ENCODE data around the gene TASOR. TPM values are rescaled to one million over a fixed set of nuclear protein-coding genes. Genes with fewer than 3 reads are reported as not detected.
A peak's percentile ranks its signal among the peaks of the same experiment; 100 is the strongest.
"Not testable (repeated sequence)": the region's sequence is repeated elsewhere in the genome, so short reads cannot be mapped to it uniquely, and the experiment has no call there.

TASOR gene
- total and polyA plus RNA-seq, 7 experiments from 2014 or later: 24.5 to 113 (median 64.1) TPM

DNA sequence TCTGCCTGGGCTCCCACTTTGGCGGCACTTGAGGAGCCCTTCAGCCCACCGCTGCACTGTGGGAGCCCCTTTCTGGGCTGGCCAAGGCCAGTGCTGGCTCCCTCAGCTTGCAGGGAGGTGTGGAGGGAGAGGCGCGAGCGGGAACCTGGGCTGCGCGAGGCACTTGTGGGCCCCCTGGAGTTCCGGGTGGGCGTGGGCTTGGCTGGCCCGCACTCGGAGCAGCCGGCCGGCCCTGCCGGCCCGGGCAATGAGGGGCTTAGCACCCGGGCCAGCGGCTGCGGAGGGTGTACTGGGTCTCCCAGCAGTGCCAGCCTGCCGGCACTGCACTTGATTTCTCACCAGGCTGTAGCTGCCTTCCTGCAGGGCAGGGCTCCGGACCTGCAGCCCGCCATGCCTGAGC lies 35.7 kb upstream of the TASOR start:
- H3K27ac ChIP-seq (ENCODE audit: low read depth, low read length); H3K27me3 ChIP-seq (ENCODE audit: control insufficient read depth in 2 of 2, insufficient read depth in 2 of 2, low read length in 2 of 2); DNase-seq; H3K27me3 Mint-ChIP-seq; H3K4me1 ChIP-seq (ENCODE audit: control insufficient read depth in 2 of 2, insufficient read depth in 2 of 2, low read length in 2 of 2); ATAC-seq; POLR2A ChIA-PET; intact Hi-C loops (cut with micrococcal nuclease); H3K9me3 ChIP-seq (ENCODE audit: control insufficient read depth in 2 of 3, low read length in 3 of 3); H3K4me3 ChIP-seq (ENCODE audit: low read length); H3K36me3 ChIP-seq (ENCODE audit: control insufficient read depth in 2 of 3, insufficient read depth in 3 of 3, low read length in 3 of 3): not testable (repeated sequence)
- H3K27ac Mint-ChIP-seq: peak overlapping the region in 2 of 9 donors; percentile 38 to 43
- H3K36me3 Mint-ChIP-seq: peaks cover 11 to 46% (median 19%) of the 10 kb centered on the region in 5 donors
- H3K9me3 Mint-ChIP-seq: peaks cover 0 to 19% (median 7%) of the 10 kb centered on the region in 11 donors
- H3K4me1 Mint-ChIP-seq: peaks cover 17 to 46% (median 37%) of the 10 kb centered on the region in 7 donors
- CTCF ChIA-PET: interaction anchor here (0.9 kb wide), 1 partner anchor 81 kb away, joined by 3 read pairs; no protein-coding TSS in a partner anchor
- peak overlapping the region in 1 of 10 donors; percentile 32 for H3K4me3 Mint-ChIP-seq

DNA sequence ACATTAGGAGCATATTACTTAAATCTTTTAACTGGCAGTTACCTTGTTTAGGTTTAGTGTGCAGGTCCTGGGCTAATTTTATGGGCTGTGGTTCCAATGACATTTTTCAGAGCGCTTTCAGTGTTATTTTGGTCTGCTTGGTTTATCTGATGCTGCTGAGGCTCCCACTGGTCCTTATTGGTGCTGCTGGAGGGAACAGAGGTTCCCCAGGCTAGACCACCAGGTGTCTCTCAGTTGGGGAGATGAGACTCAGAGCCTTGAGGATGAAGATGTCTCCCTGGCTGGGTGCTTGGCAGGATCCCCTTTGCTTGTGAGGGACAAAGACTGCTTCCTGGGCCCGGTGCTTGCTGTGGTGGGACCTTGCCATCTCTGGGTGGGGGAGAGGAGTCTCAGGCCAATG lies 28.3 kb upstream of the TASOR start:
- DNase-seq (no peak), ATAC-seq (no peak)
- peaks cover 0 to 9% (median 0%) of the 10 kb centered on the region in 7 donors for H3K4me1 Mint-ChIP-seq
- no peak overlapping the region for H3K4me3 ChIP-seq (ENCODE audit: low read length)
- H3K27me3 Mint-ChIP-seq: no peaks in the 10 kb centered on the region
- H3K9me3 ChIP-seq (ENCODE audit: control insufficient read depth in 2 of 3, low read length in 3 of 3): no peaks in the 10 kb centered on the region
- CTCF ChIA-PET: interaction anchor here (0.8 to 0.9 kb wide), 2 partner anchors 88 to 1527 kb away, joined by 3 read pairs; no protein-coding TSS in a partner anchor
- H3K27ac Mint-ChIP-seq: peak overlapping the region in 4 of 9 donors; percentile 22 to 69 (median 40)
- no peak overlapping the region for H3K4me3 Mint-ChIP-seq
- H3K27ac ChIP-seq (ENCODE audit: low read depth, low read length): no peak overlapping the region
- no peaks in the 10 kb centered on the region for H3K36me3 ChIP-seq (ENCODE audit: control insufficient read depth in 2 of 3, insufficient read depth in 3 of 3, low read length in 3 of 3)
- H3K9me3 Mint-ChIP-seq: peaks cover 0 to 11% (median 4%) of the 10 kb centered on the region in 11 donors
- peaks cover 0 to 8% (median 0%) of the 10 kb centered on the region in 5 donors for H3K36me3 Mint-ChIP-seq
- POLR2A ChIA-PET: no interaction called here
- no peaks in the 10 kb centered on the region for H3K4me1 ChIP-seq (ENCODE audit: control insufficient read depth in 2 of 2, insufficient read depth in 2 of 2, low read length in 2 of 2)
- no peaks in the 10 kb centered on the region for H3K27me3 ChIP-seq (ENCODE audit: control insufficient read depth in 2 of 2, insufficient read depth in 2 of 2, low read length in 2 of 2)
- intact Hi-C loops (cut with micrococcal nuclease): loop anchor here in 1 of 2 donors (5.0 kb wide), 1 partner anchor 41 kb away; no protein-coding TSS in a partner anchor

DNA sequence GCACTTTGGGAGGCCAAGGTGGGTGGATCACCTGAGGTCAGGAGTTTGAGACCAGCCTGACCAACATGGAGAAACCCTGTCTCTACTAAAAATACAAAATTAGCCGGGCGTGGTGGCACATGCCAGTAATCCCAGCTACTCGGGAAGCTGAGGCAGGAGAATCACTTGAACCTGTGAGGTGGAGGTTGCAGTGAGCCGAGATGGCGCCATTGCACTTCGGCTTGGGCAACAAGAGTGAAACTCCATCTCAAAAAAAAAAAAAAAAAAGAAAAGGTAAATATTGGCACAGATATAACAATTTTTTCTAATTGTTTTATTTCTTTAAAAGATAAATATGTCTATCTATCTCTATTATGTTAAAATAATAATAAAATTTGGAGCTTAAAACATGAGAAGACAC lies 24.3 kb upstream of the TASOR start:
- not testable (repeated sequence) for H3K36me3 Mint-ChIP-seq; H3K27me3 Mint-ChIP-seq; ATAC-seq; H3K9me3 Mint-ChIP-seq; H3K4me3 ChIP-seq (ENCODE audit: low read length); H3K36me3 ChIP-seq (ENCODE audit: control insufficient read depth in 2 of 3, insufficient read depth in 3 of 3, low read length in 3 of 3); H3K9me3 ChIP-seq (ENCODE audit: control insufficient read depth in 2 of 3, low read length in 3 of 3); H3K4me3 Mint-ChIP-seq; DNase-seq; H3K27me3 ChIP-seq (ENCODE audit: control insufficient read depth in 2 of 2, insufficient read depth in 2 of 2, low read length in 2 of 2); H3K27ac ChIP-seq (ENCODE audit: low read depth, low read length); H3K27ac Mint-ChIP-seq
- CTCF ChIA-PET: interaction anchor here (0.6 to 3.1 kb wide), 12 partner anchors 11 to 311 kb away, joined by 3 to 35 read pairs (median 3); partner anchors contain the start of gene ARHGEF3
- intact Hi-C loops (cut with micrococcal nuclease): loop anchor here in 1 of 2 donors (2.0 to 10.0 kb wide), 2 partner anchors 209 to 363 kb away; no protein-coding TSS in a partner anchor
- H3K4me1 ChIP-seq (ENCODE audit: control insufficient read depth in 2 of 2, insufficient read depth in 2 of 2, low read length in 2 of 2): peaks cover 3 to 11% of the 10 kb centered on the region in 2 donors
- POLR2A ChIA-PET: interaction anchor here (0.9 to 1.8 kb wide), 2 partner anchors 91 to 94 kb away, joined by 6 to 9 read pairs; partner anchors contain the start of gene ARHGEF3
- peaks cover 15 to 32% (median 16%) of the 10 kb centered on the region in 7 donors for H3K4me1 Mint-ChIP-seq

DNA sequence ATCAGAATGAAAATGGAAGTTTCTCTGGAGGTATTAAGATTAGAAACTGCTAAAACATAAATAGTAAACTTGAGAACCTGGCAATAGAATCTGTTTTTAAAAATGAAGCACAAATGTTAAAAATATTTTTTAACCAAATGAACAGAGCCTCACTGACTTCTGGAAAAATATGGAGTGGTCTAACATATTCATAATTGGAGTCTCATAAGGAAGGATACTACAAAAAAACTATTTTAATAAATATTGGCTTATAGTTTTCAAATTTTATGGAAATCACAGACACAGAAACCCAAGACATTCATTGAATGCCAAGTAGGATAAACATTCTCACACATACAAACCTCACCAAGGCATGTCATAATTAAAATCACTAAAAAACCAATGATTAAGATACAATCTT lies 23.6 kb upstream of the TASOR start:
- Histone ChIP-seq H3K27me3 (ENCODE audit: control insufficient read depth in 2 of 2, insufficient read depth in 2 of 2, low read length in 2 of 2) (no peaks in the 10 kb centered on the region), H3K4me3 (ENCODE audit: low read length) (no peak overlapping the region), H3K4me1 (ENCODE audit: control insufficient read depth in 2 of 2, insufficient read depth in 2 of 2, low read length in 2 of 2) (peaks cover 3 to 11% of the 10 kb centered on the region in 2 donors), H3K9me3 (ENCODE audit: control insufficient read depth in 2 of 3, low read length in 3 of 3) (no peaks in the 10 kb centered on the region), H3K27ac (ENCODE audit: low read depth, low read length) (no peak overlapping the region), H3K36me3 (ENCODE audit: control insufficient read depth in 2 of 3, insufficient read depth in 3 of 3, low read length in 3 of 3) (no peaks in the 10 kb centered on the region)
- Mint-ChIP-seq H3K27me3 (no peaks in the 10 kb centered on the region), H3K36me3 (peaks cover 0 to 6% (median 0%) of the 10 kb centered on the region in 5 donors), H3K27ac (peak overlapping the region in 1 of 9 donors; percentile 77), H3K4me1 (peaks cover 15 to 34% (median 18%) of the 10 kb centered on the region in 7 donors), H3K9me3 (peaks cover 0 to 5% (median 0%) of the 10 kb centered on the region in 11 donors), H3K4me3 (no peak overlapping the region)
- ATAC-seq (no peak), DNase-seq (no peak)
- intact Hi-C loops (cut with micrococcal nuclease): loop anchor here in 1 of 2 donors (2.0 to 10.0 kb wide), 2 partner anchors 210 to 362 kb away; no protein-coding TSS in a partner anchor
- ChIA-PET POLR2A (interaction anchor here (5.2 kb wide), 1 partner anchor 93 kb away, joined by 101 read pairs; the partner anchor contains the start of gene ARHGEF3), CTCF (interaction anchor here (7.4 kb wide), 1 partner anchor 95 kb away, joined by 169 read pairs; the partner anchor contains the start of gene ARHGEF3)

DNA sequence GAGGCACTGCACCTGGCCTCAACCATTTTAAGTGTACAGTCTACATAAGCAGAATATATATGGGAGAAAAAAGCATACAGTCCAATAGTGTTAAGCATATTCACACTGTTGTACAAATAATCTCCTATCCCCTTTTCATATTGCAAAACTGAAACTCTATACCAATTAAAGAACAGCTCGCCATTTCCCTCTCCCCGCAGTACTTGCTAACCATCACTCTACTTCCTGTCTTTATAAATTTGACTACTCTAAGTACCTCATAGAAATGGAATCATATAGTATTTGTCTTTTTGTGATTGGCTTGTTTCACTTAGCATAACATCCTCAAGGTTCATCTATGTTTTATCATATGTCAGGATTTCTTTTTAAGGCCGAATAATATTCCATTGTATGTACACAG lies 21.6 kb upstream of the TASOR start:
- peak overlapping the region; percentile 6 to 77 (median 38) for H3K27ac Mint-ChIP-seq
- H3K36me3 Mint-ChIP-seq: peaks cover 0 to 6% (median 0%) of the 10 kb centered on the region in 5 donors
- H3K27me3 Mint-ChIP-seq: no peaks in the 10 kb centered on the region
- POLR2A ChIA-PET: interaction anchor here (0.6 to 5.2 kb wide), 12 partner anchors 9 to 284 kb away, joined by 3 to 101 read pairs (median 4); partner anchors contain the start of genes ARHGEF3 and TASOR
- intact Hi-C loops (cut with micrococcal nuclease): loop anchor here (5.0 to 10.0 kb wide), 2 partner anchors 360 to 523 kb away; partner anchors contain the start of gene APPL1 (in 2 of the 2)
- Histone ChIP-seq H3K4me3 (ENCODE audit: low read length) (no peak overlapping the region), H3K4me1 (ENCODE audit: control insufficient read depth in 2 of 2, insufficient read depth in 2 of 2, low read length in 2 of 2) (peaks cover 3 to 11% of the 10 kb centered on the region in 2 donors), H3K27ac (ENCODE audit: low read depth, low read length) (no peak overlapping the region), H3K27me3 (ENCODE audit: control insufficient read depth in 2 of 2, insufficient read depth in 2 of 2, low read length in 2 of 2) (no peaks in the 10 kb centered on the region), H3K9me3 (ENCODE audit: control insufficient read depth in 2 of 3, low read length in 3 of 3) (no peaks in the 10 kb centered on the region), H3K36me3 (ENCODE audit: control insufficient read depth in 2 of 3, insufficient read depth in 3 of 3, low read length in 3 of 3) (no peaks in the 10 kb centered on the region)
- CTCF ChIA-PET: interaction anchor here (0.5 to 7.4 kb wide), 12 partner anchors 10 to 292 kb away, joined by 3 to 169 read pairs (median 3); partner anchors contain the start of gene ARHGEF3
- ATAC-seq (no peak), DNase-seq (peak in 1 of 9 donors; percentile 20)
- peaks cover 15 to 35% (median 24%) of the 10 kb centered on the region in 7 donors for H3K4me1 Mint-ChIP-seq
- peaks cover 0 to 3% (median 0%) of the 10 kb centered on the region in 11 donors for H3K9me3 Mint-ChIP-seq
- peak overlapping the region in 9 of 10 donors; percentile 21 to 60 (median 37) for H3K4me3 Mint-ChIP-seq

DNA sequence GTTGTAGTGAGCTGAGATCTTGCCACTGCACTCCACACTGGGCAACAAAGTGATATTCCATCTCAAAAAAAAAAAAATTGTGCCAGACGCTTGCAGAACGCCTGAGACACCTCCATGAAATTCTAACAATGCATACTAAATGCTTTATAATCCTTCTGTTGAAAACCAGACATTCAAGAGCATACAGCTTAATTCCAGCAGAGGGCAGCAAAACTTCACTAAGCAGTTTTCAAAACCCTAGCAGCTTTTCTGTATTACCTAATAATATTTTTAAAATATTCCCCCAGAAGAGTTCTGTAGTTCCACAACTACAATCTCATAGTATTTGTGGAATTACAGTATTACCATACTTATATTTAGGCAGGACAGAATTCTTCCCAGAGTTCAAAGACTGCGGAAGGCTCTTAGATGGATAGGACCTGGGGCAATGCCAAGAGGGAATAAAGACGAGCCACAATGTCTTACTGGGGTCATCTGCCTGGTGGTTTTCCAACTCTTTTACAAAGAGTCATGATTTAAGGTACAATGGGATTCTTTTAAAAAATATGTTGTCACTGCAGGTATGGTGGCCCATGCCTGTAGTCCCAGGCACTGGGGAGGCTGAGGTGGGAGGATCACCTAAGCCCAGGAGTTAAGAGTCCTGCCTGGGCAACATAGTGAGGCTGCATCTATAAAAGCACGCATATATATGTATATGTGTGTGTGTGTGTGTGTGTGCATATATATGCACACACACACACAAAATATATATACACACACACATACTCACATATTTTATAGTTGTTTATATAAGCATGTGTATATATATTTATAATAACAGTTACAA lies 19.6 kb upstream of the TASOR start:
- ATAC-seq (peak; percentile 86), DNase-seq (peak in 7 of 9 donors; percentile 52 to 75 (median 67))
- H3K36me3 Mint-ChIP-seq: peaks cover 0 to 6% (median 0%) of the 10 kb centered on the region in 5 donors
- peak overlapping the region in 2 of 9 donors; percentile 1 to 22 for H3K27ac Mint-ChIP-seq
- CTCF ChIA-PET: interaction anchor here (0.6 to 7.4 kb wide), 24 partner anchors 9 to 1920 kb away, joined by 3 to 169 read pairs (median 5); partner anchors contain the start of gene ARHGEF3
- H3K9me3 Mint-ChIP-seq: peaks cover 0 to 3% (median 0%) of the 10 kb centered on the region in 11 donors
- Histone ChIP-seq H3K4me1 (ENCODE audit: control insufficient read depth in 2 of 2, insufficient read depth in 2 of 2, low read length in 2 of 2) (peaks cover 3 to 11% of the 10 kb centered on the region in 2 donors), H3K4me3 (ENCODE audit: low read length) (no peak overlapping the region), H3K27ac (ENCODE audit: low read depth, low read length) (no peak overlapping the region), H3K36me3 (ENCODE audit: control insufficient read depth in 2 of 3, insufficient read depth in 3 of 3, low read length in 3 of 3) (no peaks in the 10 kb centered on the region), H3K9me3 (ENCODE audit: control insufficient read depth in 2 of 3, low read length in 3 of 3) (no peaks in the 10 kb centered on the region), H3K27me3 (ENCODE audit: control insufficient read depth in 2 of 2, insufficient read depth in 2 of 2, low read length in 2 of 2) (no peaks in the 10 kb centered on the region)
- POLR2A ChIA-PET: interaction anchor here (0.6 to 5.2 kb wide), 13 partner anchors 20 to 293 kb away, joined by 3 to 101 read pairs (median 4); partner anchors contain the start of genes ARHGEF3 and TASOR
- intact Hi-C loops (cut with micrococcal nuclease): loop anchor here (1.0 to 10.0 kb wide), 9 partner anchors 22 to 525 kb away; partner anchors contain the start of genes APPL1 (in 2 of the 2) and CCDC66 (in 1 of the 2)
- no peaks in the 10 kb centered on the region for H3K27me3 Mint-ChIP-seq
- no peak overlapping the region for H3K4me3 Mint-ChIP-seq
- peaks cover 15 to 35% (median 24%) of the 10 kb centered on the region in 7 donors for H3K4me1 Mint-ChIP-seq
